Urothelium cell line (cell line): ENCODE measurements around the gene C12orf43.
"Not testable (repeated sequence)": the region's sequence is repeated elsewhere in the genome, so short reads cannot be mapped to it uniquely, and the experiment has no call there.

Experiments used
- DNase-seq: peaks from one replicate; pipeline ENCODE4 v3.0.0; 2011; ENCODE audit warnings: low spot score, mixed read lengths
- FAIRE-seq: peaks from 2 replicates; lab custom pipeline; 2011; peaks lifted over from hg19 to GRCh38; lab: Jason Lieb, UNC

C12orf43 gene

GRCh38 chr12:121015825-121016766 lies at the start of gene C12orf43:
C12orf43 (minus strand) TSS chr12:121016487; CDS start chr12:121016474, 13 bp downstream.
- FAIRE-seq (peak; percentile 95), DNase-seq (peak; percentile 94)

- FAIRE-seq, result no peak
- no peak for DNase-seq
These were observed 49.1 kb upstream of the C12orf43 start for GRCh38 chr12:121065345-121065744.

- not testable (repeated sequence) for DNase-seq, FAIRE-seq
These were observed 48.3 kb upstream of the C12orf43 start for GRCh38 chr12:121064586-121064985.

GRCh38 chr12:121064116-121064515 lies 47.8 kb upstream of the C12orf43 start:
- no peak for DNase-seq
- FAIRE-seq, result no peak

- DNase-seq, result no peak
- FAIRE-seq, result no peak
These were observed 46.2 kb upstream of the C12orf43 start for GRCh38 chr12:121062391-121063045.

GRCh38 chr12:121061831-121062230 lies 45.5 kb upstream of the C12orf43 start:
- FAIRE-seq, result no peak

GRCh38 chr12:121060149-121061001 lies 44.1 kb upstream of the C12orf43 start:
- FAIRE-seq (no peak), DNase-seq (peak; percentile 55)

More at GRCh38 chr12:121061831-121062230, 45.5 kb upstream of the C12orf43 start:
- no peak for DNase-seq

- FAIRE-seq (no peak), DNase-seq (no peak)
These were observed 43.0 kb upstream of the C12orf43 start for GRCh38 chr12:121059031-121059898.

- FAIRE-seq (no peak), DNase-seq (no peak)
These were observed 41.5 kb upstream of the C12orf43 start for GRCh38 chr12:121057794-121058193.

GRCh38 chr12:121053706-121054105 lies 37.4 kb upstream of the C12orf43 start:
- DNase-seq, result no peak
- FAIRE-seq, result no peak

GRCh38 chr12:121050725-121051124 lies 34.4 kb upstream of the C12orf43 start:
- DNase-seq (no peak), FAIRE-seq (no peak)

GRCh38 chr12:121048442-121048841 lies 32.2 kb upstream of the C12orf43 start:
- FAIRE-seq (no peak), DNase-seq (no peak)

GRCh38 chr12:121047400-121047799 lies 31.1 kb upstream of the C12orf43 start:
- DNase-seq, FAIRE-seq: not testable (repeated sequence)

GRCh38 chr12:121043067-121043466 lies 26.8 kb upstream of the C12orf43 start:
- FAIRE-seq (no peak), DNase-seq (no peak)

GRCh38 chr12:121038861-121039668 lies 22.8 kb upstream of the C12orf43 start, which contains the start of gene OASL:
OASL (minus strand) TSS chr12:121039246; CDS start chr12:121038971, 275 bp downstream.
- DNase-seq, result peak; percentile 58
- FAIRE-seq, result no peak

GRCh38 chr12:121036810-121037326 lies 20.6 kb upstream of the C12orf43 start:
- peak; percentile 69 for DNase-seq
- FAIRE-seq, result no peak

- no peak for FAIRE-seq
These were observed 18.5 kb upstream of the C12orf43 start for GRCh38 chr12:121034616-121035305.

More at GRCh38 chr12:121034616-121035305, 18.5 kb upstream of the C12orf43 start:
- DNase-seq, result no peak
